Sigmoid colon (tissue), 7 donors: Measurements from ENCODE around the gene DRAXIN. TPM values are rescaled to one million over a fixed set of nuclear protein-coding genes. Genes with fewer than 3 reads are reported as not detected.

ENCODE experiments used
- DNase-seq: peaks from one replicate; pipeline ENCODE4 v3.0.0-alpha.2; 2019
- H3K27ac ChIP-seq, 4 donors: fragments of 200-600 bp; sonication (generic); one replicate each; pipeline ENCODE4 v1.5.1; 2016 to 2019; ENCODE audit warnings: mild to moderate bottlenecking in 1 of 4
- H3K27me3 ChIP-seq, 3 donors: fragments of 200-600 bp; sonication (generic); one replicate each; pipeline ENCODE4 v1.5.1; 2019; ENCODE audit warnings: mild to moderate bottlenecking in 1 of 3
- H3K36me3 ChIP-seq, 4 donors: fragments of 200-600 bp; sonication (generic); one replicate each; pipeline ENCODE4 v1.5.1; 2016 to 2019
- H3K4me1 ChIP-seq, 4 donors: fragments of 200-600 bp; sonication (generic); one replicate each; pipeline ENCODE4 v1.5.1; 2017 to 2019
- H3K4me3 ChIP-seq, 4 donors: fragments of 200-600 bp; sonication (generic); one replicate each; pipeline ENCODE4 v1.5.1; 2017 to 2019; ENCODE audit warnings: mild to moderate bottlenecking in 2 of 4, moderate library complexity in 1 of 4
- H3K9me3 ChIP-seq, 4 donors: fragments of 200-600 bp in 3 of 4; sonication (generic) in 3 of 4; one replicate each; pipeline versions ENCODE4 v1.5.1 to v1.6.1; 2013 to 2019
- CTCF ChIP-seq, 4 experiments: fragments of 450-650 bp in 3 of 4; fragments of 200-600 bp in 1 of 4; IDR thresholded peaks; one replicate each; pipeline ENCODE4 v1.5.1; 2016 to 2019; ENCODE audit warnings: antibody characterized with exemption in 4 of 4, mild to moderate bottlenecking in 3 of 4, moderate library complexity in 2 of 4
- EP300 ChIP-seq, 4 donors: sonication (generic); formaldehyde crosslinking; IDR thresholded peaks; one replicate each; pipeline ENCODE4 v1.6.1; 2017; ENCODE audit warnings: antibody characterized with exemption in 4 of 4
- POLR2A ChIP-seq, 2 donors: fragments of 450-650 bp; IDR thresholded peaks; one replicate each; pipeline ENCODE4 v1.6.1; 2016; ENCODE audit warnings: antibody characterized with exemption in 2 of 2, mild to moderate bottlenecking in 2 of 2, moderate library complexity in 2 of 2
- POLR2AphosphoS5 ChIP-seq, 4 donors: sonication (generic); formaldehyde crosslinking; IDR thresholded peaks; one replicate each; pipeline ENCODE4 v1.6.1; 2017; ENCODE audit warnings: antibody characterized with exemption in 4 of 4
- WGBS, 2 donors: extraction: QIAGEN DNeasy Blood & Tissue Kit; methylation state at CpG; one replicate each; pipeline ENCODE4 v1.1.7; 2013; 5-methylcytosine and 5-hydroxymethylcytosine counted together
- intact Hi-C: fragments of 100-400 bp; cut with DNase I; formaldehyde crosslinking; loops from one replicate; pipeline ENCODE4 v1.15.1; 2023
- polyA plus RNA-seq, 3 donors: library from polyadenylated mRNA; stranded (reverse); fragments of 200-250 nt; gene quantifications; one replicate each; pipeline ENCODE4 v1.2.3, GENCODE V29; 2013
- total RNA-seq, 4 donors: library from RNA; depleted of rRNA; stranded (reverse); fragments of >200 nt; gene quantifications; one replicate each; pipeline ENCODE4 v1.1.0, GENCODE V29; 2016
- donor health status: healthy with polysubstance abuse.
- donor health status: Bipolar disorder and iron deficiency.
- donor health status: healthy.

The DRAXIN gene
- total and polyA plus RNA-seq, 7 donors = 0.13 to 0.36 (median 0.28) TPM; not detected in 4

- TF ChIP-seq EP300 (IDR thresholded peaks at IDR 0.05) (no peak), POLR2AphosphoS5 (IDR thresholded peaks at IDR 0.05) (no peak), CTCF (IDR thresholded peaks at IDR 0.05) (no peak), POLR2A (IDR thresholded peaks at IDR 0.05) (no peak)
- 43 to 61% methylated on average over 5 of the region's 5 CpGs for WGBS, 2 donors
- no peaks in the 10 kb centered on the region for H3K9me3 ChIP-seq
- H3K36me3 ChIP-seq = no peaks in the 10 kb centered on the region
- intact Hi-C loops = no loop called here
- DNase-seq = no peak
- peaks cover 0 to 19% (median 17%) of the 10 kb centered on the region in 4 donors for H3K4me1 ChIP-seq
- peaks cover 20 to 86% (median 36%) of the 10 kb centered on the region in 3 donors for H3K27me3 ChIP-seq
- no peak overlapping the region for H3K27ac ChIP-seq
- H3K4me3 ChIP-seq = no peak overlapping the region
Observed at GRCh38 chr1:11693917-11694316, 2.4 kb downstream of the DRAXIN start.

- H3K4me1 ChIP-seq = peaks cover 0 to 15% (median 12%) of the 10 kb centered on the region in 4 donors
- no peaks in the 10 kb centered on the region for H3K9me3 ChIP-seq
- TF ChIP-seq EP300 (IDR thresholded peaks at IDR 0.05) (no peak), POLR2A (IDR thresholded peaks at IDR 0.05) (no peak), CTCF (IDR thresholded peaks at IDR 0.05) (no peak), POLR2AphosphoS5 (IDR thresholded peaks at IDR 0.05) (no peak)
- H3K27ac ChIP-seq = no peak overlapping the region
- H3K36me3 ChIP-seq = no peaks in the 10 kb centered on the region
- no peak overlapping the region for H3K4me3 ChIP-seq
- 89 to 92% methylated on average over 6 of the region's 6 CpGs for WGBS, 2 donors
- H3K27me3 ChIP-seq = peaks cover 16 to 86% (median 34%) of the 10 kb centered on the region in 3 donors
- no peak for DNase-seq
- intact Hi-C loops = no loop called here
Observed at GRCh38 chr1:11695861-11696260, 4.4 kb downstream of the DRAXIN start.

- intact Hi-C loops = no loop called here
- Histone ChIP-seq H3K4me1 (peaks cover 0 to 11% (median 8%) of the 10 kb centered on the region in 4 donors), H3K4me3 (no peak overlapping the region), H3K27ac (no peak overlapping the region), H3K9me3 (no peaks in the 10 kb centered on the region), H3K36me3 (no peaks in the 10 kb centered on the region), H3K27me3 (peaks cover 1 to 83% (median 23%) of the 10 kb centered on the region in 3 donors)
- 60 to 70% methylated on average over 8 of the region's 8 CpGs for WGBS, 2 donors
- no peak for DNase-seq
- TF ChIP-seq CTCF (IDR thresholded peaks at IDR 0.05) = no peak
- no peak for TF ChIP-seq POLR2A (IDR thresholded peaks at IDR 0.05)
- TF ChIP-seq EP300 (IDR thresholded peaks at IDR 0.05) = no peak
- no peak for TF ChIP-seq POLR2AphosphoS5 (IDR thresholded peaks at IDR 0.05)
Observed at GRCh38 chr1:11697188-11697892, 5.8 kb downstream of the DRAXIN start.

- Histone ChIP-seq H3K9me3 (no peaks in the 10 kb centered on the region), H3K27ac (no peak overlapping the region), H3K27me3 (peaks cover 0 to 83% (median 20%) of the 10 kb centered on the region in 3 donors), H3K4me3 (no peak overlapping the region), H3K36me3 (no peaks in the 10 kb centered on the region), H3K4me1 (peaks cover 0 to 11% (median 8%) of the 10 kb centered on the region in 4 donors)
- no peak for DNase-seq
- intact Hi-C loops = no loop called here
- WGBS, 2 donors = 73 to 75% methylated on average over 5 of the region's 5 CpGs
- TF ChIP-seq POLR2A (IDR thresholded peaks at IDR 0.05) (no peak), EP300 (IDR thresholded peaks at IDR 0.05) (no peak), CTCF (IDR thresholded peaks at IDR 0.05) (no peak), POLR2AphosphoS5 (IDR thresholded peaks at IDR 0.05) (no peak)
Observed at GRCh38 chr1:11697893-11698210, 6.3 kb downstream of the DRAXIN start.
